DMS79 treated with DMSO at 0.1 percent for 48 hours (cell line): ENCODE data around the gene SPATA1.
"Not testable (repeated sequence)": the region's sequence is repeated elsewhere in the genome, so short reads cannot be mapped to it uniquely, and the experiment has no call there.

Experiments
- DNase-seq: peaks from one replicate; lab custom pipeline; 2025; lab: John Stamatoyannopoulos, UW

SPATA1 gene

DNA sequence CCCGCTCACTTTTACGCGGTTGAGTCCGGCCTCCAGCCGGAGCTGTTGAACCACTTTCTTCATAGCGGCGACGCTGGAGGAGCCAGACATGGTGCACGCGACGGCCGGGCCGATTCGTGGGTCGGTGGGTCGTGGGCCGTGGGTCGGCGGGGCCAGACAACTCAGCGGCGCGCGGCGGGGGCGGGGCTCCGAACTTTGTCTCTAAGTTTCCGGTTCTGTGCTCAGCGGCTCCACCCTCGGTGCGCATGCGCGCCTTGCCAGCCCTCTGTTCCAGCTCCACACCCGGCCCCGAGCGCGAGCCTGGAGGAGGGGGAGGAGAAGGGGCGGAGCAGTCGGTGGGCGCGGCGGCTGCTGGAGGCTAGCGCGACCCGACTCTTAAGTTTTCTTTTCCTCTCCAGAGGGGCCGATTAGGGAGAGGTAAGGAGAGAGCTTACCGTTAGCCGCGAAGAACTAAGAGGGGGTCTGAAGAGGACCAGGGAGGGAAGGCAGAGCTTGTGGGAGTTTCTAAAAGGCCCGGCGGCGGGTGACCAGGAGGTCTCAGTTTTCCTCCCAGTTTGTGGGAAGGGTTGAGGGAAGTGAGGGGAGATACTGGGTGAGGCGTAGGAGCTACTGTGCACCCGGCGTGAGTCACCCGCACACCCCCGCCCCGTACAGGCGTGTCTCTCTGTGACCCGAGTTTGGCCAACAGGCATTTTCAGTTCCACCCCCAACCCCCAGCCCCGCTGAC is at the start of gene SPATA1, which contains the start of gene GNG5:
TSS of gene SPATA1 (plus strand) at position 385 of the 727 bp plus-strand sequence. CDS start 9,974 bp downstream, outside the sequence.
TSS of gene GNG5 (minus strand) at position 580 of the 727 bp plus-strand sequence. CDS start at position 90, 490 bp downstream.
- peak; percentile 92 for DNase-seq

- no peak for DNase-seq
These were observed 44.1 kb upstream of the SPATA1 start for GRCh38 chr1:84462118-84462517.

DNA sequence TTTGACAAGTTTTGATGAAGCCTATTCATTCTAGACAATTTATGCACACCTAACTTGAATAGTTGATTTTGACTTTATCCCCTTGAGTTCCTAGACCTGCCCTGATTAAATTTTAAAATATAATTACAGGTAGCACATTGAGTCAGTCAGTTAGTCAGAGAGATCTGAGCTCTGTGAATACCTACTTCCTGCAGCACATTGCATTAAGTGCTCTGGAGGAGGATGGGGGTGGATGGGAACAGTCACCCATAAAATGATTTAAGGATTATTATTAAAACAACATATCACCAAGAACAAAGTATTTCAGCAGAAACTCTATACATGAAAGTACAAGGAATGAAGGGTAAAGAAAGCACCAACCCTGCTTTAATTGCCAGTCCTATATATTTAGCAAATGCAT is 38.9 kb upstream of the SPATA1 start:
- no peak for DNase-seq

DNA sequence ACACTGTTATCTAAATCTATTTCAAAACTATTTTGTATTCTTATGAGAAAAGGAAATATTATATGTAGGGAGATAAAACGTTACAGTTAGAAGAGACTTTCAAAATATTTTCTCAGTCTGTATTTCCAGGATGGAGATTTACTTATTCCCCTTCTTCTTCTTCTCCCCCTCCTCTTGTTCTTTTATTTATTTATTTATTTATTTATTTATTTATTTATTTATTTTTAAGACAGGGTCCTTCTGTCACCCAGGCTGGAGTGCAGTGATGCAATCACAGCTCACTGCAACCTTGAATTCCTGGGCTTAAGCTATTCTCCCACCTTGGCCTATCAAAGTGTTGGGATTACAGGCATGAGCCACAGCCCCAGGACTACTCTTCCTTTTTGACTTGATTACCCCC is 30.0 kb upstream of the SPATA1 start:
- no peak for DNase-seq

- DNase-seq: peak; percentile 76
These were observed 27.0 kb upstream of the SPATA1 start, which contains the start of gene RPF1 for GRCh38 chr1:84478876-84479868. RPF1 (plus strand) TSS chr1:84479266; CDS start chr1:84479282, 16 bp downstream.

DNA sequence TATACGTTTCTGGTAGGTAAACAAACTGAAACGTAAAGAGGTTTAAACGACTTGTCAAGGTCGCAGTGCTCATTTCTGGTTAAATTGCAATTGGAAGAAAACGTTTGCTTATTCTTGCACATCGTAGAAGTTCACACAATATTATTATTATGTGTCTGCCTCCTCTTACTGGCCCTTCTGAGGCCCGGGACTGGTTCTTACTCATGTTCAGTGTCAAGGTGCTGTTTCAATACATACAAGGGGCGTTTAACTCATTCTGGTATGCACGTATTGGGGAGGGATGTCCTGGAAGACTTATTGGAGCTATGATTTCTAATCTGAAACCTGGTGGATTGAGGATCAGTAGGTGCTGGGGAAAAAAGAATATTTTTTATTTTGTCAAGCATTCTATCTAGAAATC is 26.2 kb upstream of the SPATA1 start:
- DNase-seq: no peak

- no peak for DNase-seq
These were observed 25.5 kb upstream of the SPATA1 start for GRCh38 chr1:84480650-84481049.

- no peak for DNase-seq
These were observed 24.9 kb upstream of the SPATA1 start for GRCh38 chr1:84481317-84481716.

DNA sequence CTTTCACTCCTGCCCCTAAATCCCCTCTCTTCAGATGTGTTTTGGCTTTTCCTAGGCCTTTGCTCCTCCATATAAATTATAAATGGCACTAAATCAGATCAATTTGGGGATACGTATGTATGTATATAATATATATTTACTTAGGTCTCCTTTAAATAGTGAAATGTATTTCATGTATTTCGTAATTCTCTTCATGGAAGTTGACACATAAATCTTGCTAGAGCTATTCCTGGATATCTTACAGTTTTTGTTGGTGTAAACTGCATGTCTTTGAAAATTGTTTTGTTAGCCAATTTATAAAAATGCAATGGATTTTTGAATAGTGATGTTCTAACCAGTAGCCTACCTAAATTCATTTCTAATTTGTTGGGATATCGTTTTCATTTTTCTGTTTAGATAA is 18.1 kb upstream of the SPATA1 start:
- no peak for DNase-seq

DNA sequence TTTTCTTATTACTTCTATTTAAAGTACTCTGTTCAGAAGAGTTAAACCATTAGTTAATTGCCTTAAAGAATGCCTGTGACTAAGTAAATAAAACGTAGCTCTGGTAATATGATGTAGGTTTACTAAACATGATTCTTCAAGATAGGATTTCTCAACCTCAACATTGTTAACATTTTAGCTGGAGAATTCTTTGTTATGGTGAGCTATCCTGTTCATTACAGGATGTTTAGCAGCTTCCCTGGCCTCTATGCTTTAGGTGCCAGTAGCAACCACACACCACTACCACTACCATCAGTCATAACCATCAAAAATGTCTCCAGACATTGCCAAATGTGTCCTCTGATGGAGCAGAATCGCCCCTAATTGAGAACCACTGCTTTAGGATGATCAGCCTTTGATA is 16.4 kb upstream of the SPATA1 start:
- no peak for DNase-seq

DNA sequence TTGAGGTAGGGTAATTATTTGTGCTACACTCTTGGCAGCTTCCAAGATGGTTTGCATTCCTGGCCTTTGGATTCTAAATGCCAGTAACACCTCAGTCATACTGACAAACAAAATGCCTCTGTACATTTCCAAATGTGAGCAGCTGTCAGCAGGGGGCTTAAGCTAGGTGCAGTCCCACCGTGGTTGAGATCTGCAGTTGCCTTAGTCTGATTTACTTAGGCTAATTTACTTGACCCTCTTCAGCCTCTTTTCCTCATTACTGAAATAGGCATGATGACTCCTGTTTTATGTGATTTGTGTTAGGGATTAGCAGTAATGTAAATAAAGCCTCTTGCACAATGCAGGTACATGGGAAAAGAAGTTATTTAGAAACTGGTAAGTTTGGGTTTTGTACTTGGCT is 13.5 kb upstream of the SPATA1 start:
- DNase-seq: no peak

DNA sequence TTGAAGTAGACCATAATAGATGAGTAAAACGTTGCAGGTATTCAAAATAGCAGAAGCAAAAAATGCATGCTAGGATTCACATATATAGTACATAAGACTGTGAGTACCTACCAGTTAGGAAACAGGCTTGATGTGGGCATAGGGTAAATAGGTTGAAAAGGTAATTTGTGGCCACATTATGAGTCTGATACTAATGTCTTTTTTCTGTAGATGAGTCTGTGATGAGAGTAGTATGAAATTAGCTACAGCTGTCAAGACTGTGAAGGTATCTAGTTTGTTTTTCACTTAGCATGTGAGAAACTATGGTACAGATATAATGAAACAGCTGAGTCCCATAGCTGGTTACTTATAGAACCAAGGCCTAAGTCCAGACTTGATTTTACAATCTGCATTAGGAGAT is 12.4 kb upstream of the SPATA1 start:
- DNase-seq: no peak

- no peak for DNase-seq
These were observed 9.7 kb upstream of the SPATA1 start for GRCh38 chr1:84496498-84496897.

DNA sequence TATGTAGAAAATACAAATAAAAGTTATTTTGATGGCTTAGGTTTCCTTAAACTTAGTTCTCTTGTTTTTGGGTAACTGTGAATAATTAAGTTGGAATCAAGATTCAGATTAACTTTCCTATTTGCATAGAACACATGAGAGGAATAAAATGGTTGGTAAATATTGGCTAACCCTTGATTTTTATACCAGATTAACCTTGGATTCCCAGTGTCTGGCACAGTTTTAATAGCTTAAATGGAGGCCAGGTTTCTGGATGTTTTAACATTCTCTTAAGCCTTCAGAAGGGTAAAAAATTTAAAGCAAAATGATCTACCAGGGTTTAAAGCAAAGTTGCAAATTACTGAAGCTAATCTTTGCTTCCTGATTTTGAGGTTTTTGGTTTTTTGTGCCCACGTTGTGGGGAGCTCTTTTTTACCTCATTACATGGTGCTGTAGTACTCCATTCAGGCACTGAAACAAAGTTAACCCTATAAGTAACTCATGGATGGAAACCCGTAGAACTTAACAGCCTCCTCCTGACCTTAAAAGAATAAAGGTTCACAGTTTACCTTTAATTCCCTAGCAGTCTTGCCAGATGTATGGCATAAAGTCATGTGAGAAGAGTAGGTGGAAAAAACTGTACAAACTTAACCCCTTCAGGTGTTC is 8.4 kb upstream of the SPATA1 start:
- no peak for DNase-seq

GRCh38 chr1:84502927-84503326 is 3.3 kb upstream of the SPATA1 start:
- no peak for DNase-seq

- peak; percentile 43 for DNase-seq
These were observed 1.4 kb upstream of the SPATA1 start for GRCh38 chr1:84504580-84505492.

DNA sequence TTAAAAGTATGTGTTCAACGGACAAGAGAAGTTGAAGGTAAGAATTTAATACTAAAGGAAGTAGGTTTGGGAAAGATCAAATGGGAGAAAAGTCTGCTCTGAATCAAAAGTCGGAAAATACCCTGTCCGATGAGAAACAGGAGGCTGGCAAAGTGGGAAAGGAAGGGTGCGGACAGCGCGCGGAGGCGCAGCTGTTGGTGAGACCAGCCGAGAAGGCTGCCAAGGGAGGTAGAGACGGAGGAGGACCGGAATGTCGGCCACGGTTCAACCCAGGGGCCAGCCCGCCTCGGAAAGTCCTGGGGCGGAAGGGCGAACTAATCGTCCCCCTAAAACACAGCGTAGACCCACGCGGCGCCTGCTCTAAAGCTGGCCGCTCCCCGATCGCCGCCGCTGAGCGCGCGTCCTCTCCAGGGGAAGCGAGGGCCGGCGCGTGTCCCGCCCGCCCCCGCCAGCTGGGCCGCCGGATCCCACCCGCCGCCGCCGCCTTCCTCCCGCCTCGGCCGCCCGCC is 639 bp upstream of the SPATA1 start:
- DNase-seq: peak; percentile 55

DNA sequence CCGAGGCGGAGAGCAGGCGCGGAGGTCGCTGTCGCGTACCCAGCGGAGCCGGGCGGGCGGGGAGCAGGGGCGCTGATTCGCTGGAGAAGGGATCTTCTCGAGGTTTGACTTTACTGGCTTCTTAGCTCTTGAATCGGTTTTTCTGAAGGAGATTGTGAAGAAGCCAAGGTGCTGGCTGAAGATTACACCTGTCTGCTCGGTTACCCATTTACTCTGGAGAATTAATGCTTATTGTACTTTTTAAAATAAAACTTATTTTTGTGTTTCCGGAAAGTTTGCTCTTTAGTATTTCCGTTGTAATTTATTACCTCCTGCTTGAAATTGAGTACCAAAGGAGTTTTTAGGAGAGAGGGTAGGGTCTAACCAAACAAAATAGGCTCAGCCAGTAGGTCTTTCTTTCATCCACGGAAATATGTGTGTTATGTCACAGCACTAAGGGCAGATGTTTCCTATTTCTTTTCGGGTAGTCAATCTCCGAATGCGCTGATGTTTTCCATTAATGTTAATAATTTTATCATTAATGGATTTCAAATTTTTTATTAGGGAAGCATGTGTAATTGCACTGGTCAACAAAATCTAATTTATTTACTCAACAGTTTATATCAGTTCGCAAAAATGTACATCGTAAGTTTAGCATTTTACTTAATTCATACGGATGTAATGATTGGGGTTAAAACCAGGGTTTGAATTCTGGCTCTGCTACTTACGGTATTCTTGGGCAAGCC is 705 bp downstream of the SPATA1 start:
- peak; percentile 73 for DNase-seq

DNA sequence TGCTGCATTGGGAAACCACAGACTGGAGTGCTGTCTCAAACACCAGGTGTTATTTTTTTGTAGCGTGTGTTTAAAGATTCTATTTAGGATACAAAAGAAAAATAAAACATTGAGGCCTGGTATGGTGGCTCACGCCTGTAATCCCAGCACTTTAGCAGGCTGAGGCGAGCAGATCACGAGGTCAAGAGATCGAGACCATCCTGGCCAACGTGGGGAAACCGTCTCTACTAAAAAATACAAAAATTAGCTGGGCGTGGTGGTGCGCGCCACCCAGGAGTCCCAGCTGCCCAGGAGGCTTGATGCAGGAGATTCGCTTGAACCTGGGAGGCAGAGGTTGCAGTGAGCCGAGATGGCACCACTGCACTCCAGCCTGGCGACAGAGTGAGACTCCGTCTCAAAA is 1.7 kb downstream of the SPATA1 start:
- DNase-seq: not testable (repeated sequence)

GRCh38 chr1:84508510-84508909 is 2.3 kb downstream of the SPATA1 start:
- DNase-seq: no peak
